Measurements from ENCODE around the gene TLCD2.
"Not testable (repeated sequence)": the region's sequence is repeated elsewhere in the genome, so short reads cannot be mapped to it uniquely, and the experiment has no call there.

GRCh38 chr17:1652794-1653193 lies 57.4 kb downstream of the TLCD2 start:
- TF ChIP-seq EZH2 (IDR thresholded peaks at IDR 0.05; ENCODE audit: borderline replicate concordance, low read length); CTCF (conservative IDR thresholded peaks at IDR 0.05 in 1 of 2, IDR thresholded peaks at IDR 0.05 in 1 of 2; ENCODE audit: extremely low read depth in 1 of 2, insufficient read depth in 1 of 2, low read depth in 1 of 2, low read length in 2 of 2): not testable (repeated sequence)
